GM12878 (cell line): ENCODE measurements around the gene P2RX2. TPM values are rescaled to one million over a fixed set of nuclear protein-coding genes. Genes with fewer than 3 reads are reported as not detected.

Experiments
- ATAC-seq: fragments of 200-7000 bp; cut with Tn5 transposase; 3 replicates; pipeline ENCODE4 v1.9.1; 2020; ENCODE audit warnings: mild to moderate bottlenecking, moderate library complexity
- BruUV-seq: library from RNA; stranded (reverse); fragments of 400-500 nt; replicated peaks from 2 replicates; lab custom pipeline; 2021; lab: Mats Ljungman, UMichigan
- CTCF ChIA-PET: fragments of 300-600 bp; sonication (Branson Sonifier 250); formaldehyde crosslinking; extraction: SDS; loops from one replicate; lab custom pipeline; 2021; ENCODE audit warnings: inconsistent platforms; lab: Yijun Ruan, JAX
- POLR2A ChIA-PET: fragments of 350-600 bp; formaldehyde crosslinking; extraction: SDS; loops from one replicate; lab custom pipeline; 2021; ENCODE audit warnings: inconsistent platforms; lab: Charles Lee
- RAD21 ChIA-PET: fragments of 300-600 bp; sonication (Branson Sonifier 250); formaldehyde crosslinking; loops from one replicate; lab custom pipeline; 2023; ENCODE audit warnings: antibody characterized with exemption; ENCODE audit not compliant: unreplicated experiment; lab: Charles Lee
- SMC1A ChIA-PET: fragments of 300-600 bp; sonication (Branson Sonifier 250); formaldehyde crosslinking; loops from one replicate; lab custom pipeline; 2023; ENCODE audit not compliant: unreplicated experiment, uncharacterized antibody; lab: Charles Lee
- DNase-seq: peaks from one replicate; pipeline ENCODE4 v3.0.0-alpha.2; 2011; ENCODE audit warnings: low read depth, low spot score
- FAIRE-seq: peaks from 3 replicates; lab custom pipeline; 2011; peaks lifted over from hg19 to GRCh38; lab: Jason Lieb, UNC
- H2AFZ ChIP-seq: 2 replicates; pipeline ENCODE4 v1.6.0; 2011; ENCODE audit warnings: low read depth, low read length, control low read depth; ENCODE audit not compliant: control insufficient read depth
- H3K27ac ChIP-seq: 2 replicates; pipeline ENCODE4 v1.5.1; 2011; ENCODE audit warnings: control low read depth; ENCODE audit not compliant: control insufficient read depth, insufficient read depth
- H3K27me3 ChIP-seq, 2 experiments: replicated peaks in 1 of 2; 2 replicates each; pipeline versions ENCODE4 v1.6.0 to v1.6.1; 2011; ENCODE audit warnings: low read length in 1 of 2; ENCODE audit not compliant: control insufficient read depth in 2 of 2, insufficient read depth in 2 of 2
- H3K36me3 ChIP-seq, 2 experiments: 2 replicates each; pipeline ENCODE4 v1.5.1; 2011; ENCODE audit warnings: low read length in 1 of 2; ENCODE audit not compliant: control insufficient read depth in 2 of 2, insufficient read depth in 2 of 2
- H3K4me1 ChIP-seq: 2 replicates; pipeline ENCODE4 v1.6.1; 2011; ENCODE audit warnings: mild to moderate bottlenecking, low read length, moderate library complexity, mixed read lengths; ENCODE audit not compliant: control insufficient read depth, insufficient read depth
- H3K4me2 ChIP-seq: 2 replicates; pipeline ENCODE4 v1.6.0; 2011; ENCODE audit warnings: control low read depth; ENCODE audit not compliant: control insufficient read depth, insufficient read depth
- H3K4me3 ChIP-seq: fragments of 200-600 bp; sonication (generic); 2 replicates; pipeline ENCODE4 v1.5.1; 2016
- H3K79me2 ChIP-seq: 2 replicates; pipeline ENCODE4 v1.6.0; 2011; ENCODE audit warnings: low read length; ENCODE audit not compliant: control insufficient read depth, insufficient read depth
- H3K9ac ChIP-seq: 2 replicates; pipeline ENCODE4 v1.8.0; 2011; ENCODE audit warnings: low read length, control low read depth, mixed read lengths; ENCODE audit not compliant: control insufficient read depth, insufficient read depth
- H3K9me3 ChIP-seq: replicated peaks from 3 replicates; pipeline ENCODE4 v1.5.1; 2011; ENCODE audit warnings: mild to moderate bottlenecking, low read length; ENCODE audit not compliant: control insufficient read depth, insufficient read depth
- H4K20me1 ChIP-seq: 2 replicates; pipeline ENCODE4 v1.6.0; 2011; ENCODE audit not compliant: control insufficient read depth, insufficient read depth
- POLR2A ChIP-seq: IDR thresholded peaks from 2 replicates; pipeline ENCODE4 v1.6.1; 2011; ENCODE audit warnings: low read depth, mild to moderate bottlenecking, low read length
- SMAD1 ChIP-seq: fragments of 450-650 bp; IDR thresholded peaks from 2 replicates; pipeline ENCODE4 v1.6.1; 2018; ENCODE audit warnings: mild to moderate bottlenecking, low read depth; ENCODE audit not compliant: partially characterized antibody
- SPI1 ChIP-seq: IDR thresholded peaks from 2 replicates; pipeline ENCODE4 v1.6.1; 2011; ENCODE audit warnings: low read depth, mild to moderate bottlenecking, low read length, moderate library complexity, borderline replicate concordance; ENCODE audit not compliant: insufficient read depth
- SREBF2 ChIP-seq: IDR thresholded peaks from 2 replicates; pipeline ENCODE4 v1.6.1; 2012; ENCODE audit warnings: mild to moderate bottlenecking, low read length
- SUPT20H ChIP-seq: IDR thresholded peaks from 2 replicates; pipeline ENCODE4 v1.6.1; 2011; ENCODE audit warnings: low read depth, mild to moderate bottlenecking, low read length, moderate library complexity, borderline replicate concordance; ENCODE audit not compliant: control insufficient read depth
- WGBS: methylation state at CpG from one replicate; pipeline ENCODE4 v1.1.6; 2016; ENCODE audit warnings: low lambda C conversion rate; ENCODE audit not compliant: insufficient replicate concordance, insufficient coverage; ENCODE audit errors: missing lambda C conversion rate; 5-methylcytosine and 5-hydroxymethylcytosine counted together
- in situ Hi-C: fragments of 300-500 bp; cut with MboI; formaldehyde crosslinking; loops from 9 replicates; pipeline ENCODE4 v1.14.3; 2018; ENCODE audit warnings: mixed read lengths
- intact Hi-C: fragments of 100-400 bp; cut with micrococcal nuclease; formaldehyde crosslinking; loops from one replicate; pipeline ENCODE4 v1.14.2; 2022; ENCODE audit not compliant: unreplicated experiment
- polyA plus RNA-seq, 11 experiments: library from polyadenylated mRNA; depleted of rRNA in 4 of 11; unstranded in 6 of 11; stranded (reverse) in 5 of 11; fragments of >200 nt; fragmentation: Nextera tagmentation in 4 of 11; fragmentation: Illumina TruSeq in 1 of 11; extraction: Ambion mirVana in 4 of 11; extraction: Trizol in 1 of 11; gene quantifications; 1 replicate in 1 of 11; 2 replicates in 10 of 11; pipeline versions ENCODE4 v1.2.1 to v1.2.3, GENCODE V29; 2011 to 2016; ENCODE audit warnings: inconsistent platforms in 2 of 11, missing spikeins in 2 of 11, low read depth in 1 of 11
- total RNA-seq, 4 experiments: library from RNA; depleted of rRNA in 3 of 4; stranded (reverse); fragments of >200 nt in 3 of 4; fragmentation: Illumina TruSeq in 1 of 4; extraction: Trizol in 1 of 4; gene quantifications; 2 replicates each; pipeline versions ENCODE4 v1.2.1 to v1.2.3, GENCODE V29; 2013 to 2021

P2RX2 gene
- total and polyA plus RNA-seq, 10 of the 15 experiments (the other 5 are each of a cell fraction or from before 2014, with no cell fraction given): not detected

- TF ChIP-seq SREBF2: no peak
Observed at GRCh38 chr12:132647858-132648257, 29.3 kb downstream of the P2RX2 start (continued).

GRCh38 chr12:132648616-132649225 is 30.1 kb downstream of the P2RX2 start:
- Histone ChIP-seq H3K4me3 (no peak overlapping the region), H3K9me3 (no peaks in the 10 kb centered on the region), H3K36me3 (peaks cover 2 to 25% of the 10 kb centered on the region in 2 experiments), H3K4me1 (no peaks in the 10 kb centered on the region), H3K9ac (no peak overlapping the region), H3K27me3 (no peaks in the 10 kb centered on the region), H4K20me1 (no peaks in the 10 kb centered on the region), H3K79me2 (no peaks in the 10 kb centered on the region), H3K4me2 (no peak overlapping the region), H3K27ac (no peak overlapping the region), H2AFZ (no peak overlapping the region)
- intact Hi-C loops (no loop called here), in situ Hi-C loops (no loop called here)
- no TSS peak for BruUV-seq
- ATAC-seq (no peak), FAIRE-seq (no peak), DNase-seq (no peak)
- no peak for TF ChIP-seq SPI1
- peak; percentile 51; the same call in 1 of the 2 replicates for TF ChIP-seq POLR2A
- ChIA-PET SMC1A (no interaction called here), CTCF (no interaction called here), POLR2A (no interaction called here), RAD21 (no interaction called here)
- WGBS: 97% methylated on average over 24 of the region's 24 CpGs

- no peaks in the 10 kb centered on the region for H3K4me1 ChIP-seq
- peaks cover 2 to 23% of the 10 kb centered on the region in 2 experiments for H3K36me3 ChIP-seq
- no peaks in the 10 kb centered on the region for H3K9me3 ChIP-seq
- H3K4me3 ChIP-seq: no peak overlapping the region
- no peaks in the 10 kb centered on the region for H3K27me3 ChIP-seq
- in situ Hi-C loops (no loop called here), intact Hi-C loops (no loop called here)
- H3K79me2 ChIP-seq: no peaks in the 10 kb centered on the region
- 95% methylated on average over 27 of the region's 27 CpGs for WGBS
- RAD21 ChIA-PET: no interaction called here
- H3K27ac ChIP-seq: no peak overlapping the region
- H2AFZ ChIP-seq: no peak overlapping the region
- H4K20me1 ChIP-seq: no peaks in the 10 kb centered on the region
- DNase-seq: no peak
- no peak overlapping the region for H3K4me2 ChIP-seq
- BruUV-seq: no TSS peak
- no peak for FAIRE-seq
- ATAC-seq: no peak
- SMC1A ChIA-PET: no interaction called here
- no peak for TF ChIP-seq SMAD1
- no peak for TF ChIP-seq SUPT20H
- TF ChIP-seq POLR2A: peak; percentile 26; the same call in 1 of the 2 replicates
- POLR2A ChIA-PET: no interaction called here
- CTCF ChIA-PET: no interaction called here
- H3K9ac ChIP-seq: no peak overlapping the region
Observed at GRCh38 chr12:132649226-132649945, 30.8 kb downstream of the P2RX2 start.
